OCI-LY3 (cell line): ENCODE measurements around the gene SPSB1.

Experiments used
- H2AFZ ChIP-seq: fragments of 200-600, 300-600 bp; shearing (Covaris generic); 2 replicates; pipeline ENCODE4 v1.6.0; 2014; ENCODE audit warnings: antibody characterized with exemption, low read depth, low read length
- H3K27ac ChIP-seq: fragments of 200-600, 300-600 bp; sonication (generic); 2 replicates; pipeline ENCODE4 v1.5.1; 2014; ENCODE audit warnings: mild to moderate bottlenecking, low read length, moderate library complexity, mixed read lengths
- H3K27me3 ChIP-seq: fragments of 200-600, 300-600 bp; sonication (generic); 2 replicates; pipeline ENCODE4 v1.6.1; 2014; ENCODE audit warnings: low read depth, low read length, mixed read lengths
- H3K36me3 ChIP-seq: fragments of 200-600, 300-600 bp; sonication (generic); replicated peaks from 2 replicates; pipeline ENCODE3; 2014; ENCODE audit warnings: low read depth, low read length, mixed read lengths
- H3K4me1 ChIP-seq: fragments of 300-600, 200-600 bp; sonication (generic); 2 replicates; pipeline ENCODE4 v1.6.1; 2014; ENCODE audit warnings: low read length, mixed read lengths
- H3K4me2 ChIP-seq: fragments of 200-600, 300-600 bp; sonication (generic); 2 replicates; pipeline ENCODE4 v1.6.1; 2014; ENCODE audit warnings: low read length, mixed read lengths
- H3K4me3 ChIP-seq: fragments of 300-600, 200-600 bp; sonication (generic); 2 replicates; pipeline ENCODE4 v1.5.1; 2014; ENCODE audit warnings: antibody characterized with exemption, mild to moderate bottlenecking, low read length, moderate library complexity
- H3K79me2 ChIP-seq: fragments of 300-600, 200-600 bp; shearing (Covaris generic); 2 replicates; pipeline ENCODE4 v1.6.1; 2014; ENCODE audit warnings: mild to moderate bottlenecking, low read length, mixed read lengths
- H3K9ac ChIP-seq: fragments of 300-600, 200-600 bp; shearing (Covaris generic); 2 replicates; pipeline ENCODE4 v1.6.0; 2014; ENCODE audit warnings: mild to moderate bottlenecking, low read length, moderate library complexity
- H3K9me3 ChIP-seq: fragments of 200-600, 300-600 bp; shearing (Covaris generic); 2 replicates; pipeline ENCODE4 v1.6.1; 2014; ENCODE audit warnings: low read length, mixed read lengths; ENCODE audit not compliant: insufficient read depth
- H4K20me1 ChIP-seq: fragments of 200-600, 300-600 bp; sonication (generic); 2 replicates; pipeline ENCODE4 v1.6.1; 2016; ENCODE audit warnings: low read length, mixed read lengths; ENCODE audit not compliant: insufficient read depth
- CTCF ChIP-seq: fragments of 200-600, 300-600 bp; sonication (generic); IDR thresholded peaks from 2 replicates; pipeline ENCODE4 v1.5.1; 2014; ENCODE audit warnings: antibody characterized with exemption, low read length, low read depth
- EZH2phosphoT487 ChIP-seq: fragments of 200-600 bp; shearing (Covaris generic); IDR thresholded peaks from 2 replicates; pipeline ENCODE4 v1.6.1; 2018; ENCODE audit warnings: antibody characterized with exemption, mixed run types, low read depth

The SPSB1 gene

GRCh38 chr1:9360371-9361064 lies 67.8 kb downstream of the SPSB1 start:
- Histone ChIP-seq H4K20me1 (no peaks in the 10 kb centered on the region), H3K4me1 (peaks cover 5% of the 10 kb centered on the region), H3K4me2 (no peak overlapping the region), H3K9ac (no peak overlapping the region), H3K9me3 (no peaks in the 10 kb centered on the region), H2AFZ (no peak overlapping the region), H3K4me3 (no peak overlapping the region), H3K27ac (no peak overlapping the region), H3K27me3 (no peaks in the 10 kb centered on the region), H3K36me3 (no peaks in the 10 kb centered on the region), H3K79me2 (no peaks in the 10 kb centered on the region)
- TF ChIP-seq CTCF, result no peak
- no peak for TF ChIP-seq EZH2phosphoT487

- Histone ChIP-seq H3K4me2 (no peak overlapping the region), H3K27ac (no peak overlapping the region), H3K9ac (no peak overlapping the region), H4K20me1 (no peaks in the 10 kb centered on the region), H3K4me1 (peaks cover 5% of the 10 kb centered on the region), H3K27me3 (no peaks in the 10 kb centered on the region), H2AFZ (no peak overlapping the region), H3K9me3 (no peaks in the 10 kb centered on the region), H3K36me3 (no peaks in the 10 kb centered on the region), H3K4me3 (no peak overlapping the region), H3K79me2 (no peaks in the 10 kb centered on the region)
- no peak for TF ChIP-seq CTCF
- no peak for TF ChIP-seq EZH2phosphoT487
Observed at GRCh38 chr1:9361630-9362260, 69.1 kb downstream of the SPSB1 start.

- Histone ChIP-seq H3K27me3 (no peaks in the 10 kb centered on the region), H3K27ac (no peak overlapping the region), H3K4me2 (no peak overlapping the region), H4K20me1 (no peaks in the 10 kb centered on the region), H3K4me1 (peaks cover 5% of the 10 kb centered on the region), H3K36me3 (no peaks in the 10 kb centered on the region), H3K4me3 (no peak overlapping the region), H3K9ac (no peak overlapping the region), H3K79me2 (no peaks in the 10 kb centered on the region), H3K9me3 (no peaks in the 10 kb centered on the region), H2AFZ (no peak overlapping the region)
- TF ChIP-seq EZH2phosphoT487, result no peak
- no peak for TF ChIP-seq CTCF
Observed at GRCh38 chr1:9362488-9362887, 69.8 kb downstream of the SPSB1 start.

GRCh38 chr1:9363061-9363471 lies 70.4 kb downstream of the SPSB1 start:
- Histone ChIP-seq H3K79me2 (no peaks in the 10 kb centered on the region), H4K20me1 (no peaks in the 10 kb centered on the region), H3K4me1 (peaks cover 5% of the 10 kb centered on the region), H2AFZ (no peak overlapping the region), H3K36me3 (no peaks in the 10 kb centered on the region), H3K4me3 (no peak overlapping the region), H3K27ac (no peak overlapping the region), H3K27me3 (no peaks in the 10 kb centered on the region), H3K9ac (no peak overlapping the region), H3K4me2 (no peak overlapping the region), H3K9me3 (no peaks in the 10 kb centered on the region)
- TF ChIP-seq CTCF (no peak), EZH2phosphoT487 (no peak)
